ENCODE measurements around the gene PIPOX. TPM values are rescaled to one million over a fixed set of nuclear protein-coding genes. Genes with fewer than 3 reads are reported as not detected.

The PIPOX gene, protein sequence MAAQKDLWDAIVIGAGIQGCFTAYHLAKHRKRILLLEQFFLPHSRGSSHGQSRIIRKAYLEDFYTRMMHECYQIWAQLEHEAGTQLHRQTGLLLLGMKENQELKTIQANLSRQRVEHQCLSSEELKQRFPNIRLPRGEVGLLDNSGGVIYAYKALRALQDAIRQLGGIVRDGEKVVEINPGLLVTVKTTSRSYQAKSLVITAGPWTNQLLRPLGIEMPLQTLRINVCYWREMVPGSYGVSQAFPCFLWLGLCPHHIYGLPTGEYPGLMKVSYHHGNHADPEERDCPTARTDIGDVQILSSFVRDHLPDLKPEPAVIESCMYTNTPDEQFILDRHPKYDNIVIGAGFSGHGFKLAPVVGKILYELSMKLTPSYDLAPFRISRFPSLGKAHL
- total RNA-seq, result 1.2 and 2.4 TPM in 2 replicates

DNA sequence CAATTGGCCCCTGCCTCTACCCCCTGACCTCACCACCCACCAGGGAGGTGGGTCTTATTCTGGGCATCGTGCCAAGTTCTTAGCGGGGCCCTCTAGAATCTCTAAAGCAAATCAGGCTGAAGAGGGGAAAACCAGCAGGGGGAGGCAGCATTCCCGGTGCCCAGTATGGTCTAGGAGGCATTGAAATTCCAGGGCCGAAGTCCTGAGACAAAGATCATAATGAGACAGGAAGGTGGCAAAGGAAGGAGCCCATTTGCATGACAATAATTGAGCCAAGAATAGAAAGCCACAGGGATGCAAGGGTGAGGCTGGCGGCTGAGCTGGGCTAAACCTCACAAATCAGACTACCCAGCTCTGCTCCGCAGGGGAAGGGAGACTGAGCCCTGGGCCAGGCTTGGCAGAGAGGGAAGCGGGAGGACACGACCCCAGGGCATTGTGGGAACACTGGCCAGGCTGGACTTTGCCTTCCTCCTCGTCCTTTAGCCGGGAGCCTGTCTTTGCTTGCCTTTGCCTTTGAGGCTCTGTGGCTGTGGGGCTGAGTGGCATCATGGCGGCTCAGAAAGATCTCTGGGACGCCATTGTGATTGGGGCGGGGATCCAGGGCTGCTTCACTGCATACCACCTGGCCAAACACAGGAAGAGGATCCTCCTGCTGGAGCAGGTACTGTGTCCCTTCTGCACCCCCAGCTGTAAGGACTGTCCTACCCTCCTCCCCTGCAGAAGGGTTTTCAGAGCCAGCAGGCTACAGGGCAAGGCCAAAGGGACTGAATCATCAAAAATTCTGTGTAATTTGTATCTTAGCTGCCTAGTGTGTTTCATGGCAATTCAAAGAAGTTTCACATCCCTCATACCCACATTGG is at the start of gene PIPOX:
Gene PIPOX (plus strand): TSS at position 463 of the 860 bp plus-strand sequence. CDS start 85 bp downstream, at position 548.

DNA sequence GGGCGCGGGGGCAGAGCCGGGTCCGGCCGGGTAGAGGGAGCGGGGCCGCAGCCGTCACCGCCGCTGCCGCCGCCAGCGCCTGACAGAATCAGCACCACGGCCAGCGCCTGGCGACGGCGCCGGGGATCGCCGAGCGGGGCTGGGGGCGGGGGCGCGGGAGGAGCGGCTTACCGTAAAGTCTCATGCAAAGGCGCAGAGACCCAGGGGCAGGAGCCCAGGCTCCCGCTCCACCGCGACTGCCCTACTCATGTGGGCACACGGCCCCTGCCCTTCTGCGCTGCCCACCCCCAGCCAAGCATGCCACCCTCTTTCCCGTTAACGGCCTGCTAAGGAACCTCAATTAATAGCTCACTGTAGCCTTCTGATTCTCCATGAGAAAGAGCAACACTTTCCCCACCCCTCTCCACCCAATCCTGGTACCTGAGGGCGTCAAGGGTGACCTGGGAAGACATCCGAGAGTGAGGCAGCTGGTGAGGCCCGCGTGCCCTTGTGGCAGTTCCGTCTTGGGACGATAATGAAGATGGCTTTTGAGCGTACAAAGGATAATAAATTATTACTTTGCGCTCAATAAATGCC is 36.9 kb upstream of the PIPOX start, which contains the start of gene SEZ6:
Gene SEZ6 (minus strand): TSS at position 98 of the 576 bp plus-strand sequence. CDS start 164 bp downstream, outside the sequence.

Other genes with a start within 250 kb of the PIPOX start
- 4.9 and 5.0 TPM in 2 replicates for gene FAM222B, start 200.4 kb upstream of the PIPOX start, total RNA-seq
- gene ERAL1, start 188.1 kb upstream of the PIPOX start, total RNA-seq, result 27.0 and 27.7 TPM in 2 replicates
- gene FLOT2, start 145.4 kb upstream of the PIPOX start, total RNA-seq, result 29.8 and 30.8 TPM in 2 replicates
- 2.4 and 3.5 TPM in 2 replicates for gene DHRS13, start 140.1 kb upstream of the PIPOX start, total RNA-seq
- 16.0 and 17.0 TPM in 2 replicates for gene PHF12, start 91.6 kb upstream of the PIPOX start, total RNA-seq
- gene SEZ6, start 37.1 kb upstream of the PIPOX start, total RNA-seq, result not detected in 2 replicates
- 37.8 and 47.2 TPM in 2 replicates for gene MYO18A, start 137.3 kb downstream of the PIPOX start, total RNA-seq
- gene CRYBA1, start 203.7 kb downstream of the PIPOX start, total RNA-seq, result not detected in 2 replicates

Data from articular chondrocyte of knee joint (primary cell).